ENCODE data around the gene OSBPL8.
"Not testable (repeated sequence)": the region's sequence is repeated elsewhere in the genome, so short reads cannot be mapped to it uniquely, and the experiment has no call there.

OSBPL8 gene

DNA sequence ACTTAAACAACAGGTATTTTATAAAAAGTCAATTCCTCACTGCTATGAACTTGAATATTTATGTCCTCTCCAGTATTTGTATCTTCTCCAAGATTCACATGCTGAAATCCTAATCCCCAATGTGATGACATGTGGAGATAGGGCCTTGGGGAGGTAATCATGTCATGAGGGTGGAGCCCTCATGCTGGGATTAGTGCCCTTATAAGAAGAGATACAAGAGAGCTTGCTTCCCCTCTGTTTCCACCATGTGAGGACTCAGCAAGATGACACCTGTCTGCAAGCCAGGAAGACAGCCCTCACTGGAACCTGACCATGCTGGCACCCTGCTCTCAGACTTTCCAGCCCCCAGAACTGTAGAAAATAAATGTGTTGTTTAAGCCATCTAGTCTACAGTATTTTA, 36.2 kb downstream of the OSBPL8 start:
- no peak for DNase-seq

DNA sequence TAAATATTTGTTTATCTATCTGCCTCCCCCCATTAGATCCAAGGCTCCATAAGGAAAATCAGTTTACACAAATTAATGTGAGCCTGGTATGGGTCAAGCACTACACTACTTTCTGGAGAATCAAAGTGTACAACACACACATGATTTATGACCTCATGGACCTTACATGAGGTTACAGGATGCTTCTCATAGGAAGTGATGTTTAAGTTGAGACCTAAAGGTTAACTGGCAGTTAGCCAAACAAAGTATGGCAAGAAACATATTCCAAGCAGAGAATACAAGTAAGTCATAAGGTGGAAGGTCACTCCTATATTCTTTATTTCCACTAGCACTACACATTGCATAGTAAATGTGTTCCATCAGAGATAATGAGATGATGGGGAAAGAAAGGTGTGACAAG, 39.2 kb downstream of the OSBPL8 start:
- DNase-seq: no peak

DNA sequence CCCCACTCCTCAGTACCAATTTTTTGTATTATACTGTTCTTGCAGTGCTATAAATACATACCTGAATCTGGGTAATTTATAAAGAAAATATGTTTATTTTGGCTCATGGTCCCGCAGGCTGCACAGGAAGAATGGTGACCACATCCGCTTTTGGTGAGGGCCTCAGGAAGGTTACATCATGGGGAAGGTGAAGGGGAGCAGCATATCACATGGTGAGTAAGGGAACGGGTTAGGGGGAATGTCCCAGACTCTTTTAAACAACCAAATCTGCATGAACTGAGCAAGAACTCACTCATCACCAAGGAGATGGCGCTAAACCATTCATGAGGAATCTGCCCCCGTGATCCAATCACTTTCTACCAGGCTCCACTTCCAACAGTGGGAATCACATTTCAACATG, 40.0 kb downstream of the OSBPL8 start:
- no peak for DNase-seq

DNA sequence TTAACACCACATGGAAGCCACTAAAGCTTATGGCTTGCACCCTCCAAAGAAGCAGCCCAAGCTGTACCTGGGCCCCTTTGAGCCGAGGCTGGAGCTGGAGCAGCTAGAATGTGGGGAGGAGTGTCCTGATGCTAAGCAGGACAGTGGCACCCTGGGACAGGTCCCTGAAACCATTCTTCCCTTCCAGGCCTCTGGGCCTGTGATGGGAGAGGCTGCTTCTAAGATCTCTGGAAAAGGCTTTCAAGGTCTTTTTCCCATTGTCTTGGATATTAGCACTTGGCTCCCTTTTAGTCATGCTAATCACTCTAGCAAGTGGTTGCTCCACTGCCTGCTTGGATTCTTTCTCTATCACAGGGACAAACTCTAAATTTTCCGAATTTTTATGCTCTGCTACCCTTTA, 40.9 kb downstream of the OSBPL8 start:
- no peak for DNase-seq

DNA sequence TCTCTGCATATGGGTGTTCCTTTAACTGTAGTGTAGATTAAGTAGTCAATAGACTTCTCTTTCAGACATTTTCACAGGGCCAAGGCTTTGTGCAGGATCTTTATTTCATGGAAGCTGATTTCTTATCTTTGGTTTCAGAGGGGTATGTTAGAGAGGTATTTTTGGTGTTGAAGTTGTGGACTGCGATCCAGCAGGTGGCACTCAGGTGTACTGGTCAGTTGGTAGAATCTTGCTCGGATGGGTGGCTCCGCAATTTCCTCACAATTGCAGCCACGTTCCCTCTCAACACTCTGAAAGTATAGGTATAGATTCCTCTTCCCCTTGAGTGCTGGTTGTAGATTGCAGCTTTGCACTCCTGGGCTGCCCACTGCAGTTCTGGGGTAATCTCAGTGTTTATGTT, 44.3 kb downstream of the OSBPL8 start:
- no peak for DNase-seq

DNA sequence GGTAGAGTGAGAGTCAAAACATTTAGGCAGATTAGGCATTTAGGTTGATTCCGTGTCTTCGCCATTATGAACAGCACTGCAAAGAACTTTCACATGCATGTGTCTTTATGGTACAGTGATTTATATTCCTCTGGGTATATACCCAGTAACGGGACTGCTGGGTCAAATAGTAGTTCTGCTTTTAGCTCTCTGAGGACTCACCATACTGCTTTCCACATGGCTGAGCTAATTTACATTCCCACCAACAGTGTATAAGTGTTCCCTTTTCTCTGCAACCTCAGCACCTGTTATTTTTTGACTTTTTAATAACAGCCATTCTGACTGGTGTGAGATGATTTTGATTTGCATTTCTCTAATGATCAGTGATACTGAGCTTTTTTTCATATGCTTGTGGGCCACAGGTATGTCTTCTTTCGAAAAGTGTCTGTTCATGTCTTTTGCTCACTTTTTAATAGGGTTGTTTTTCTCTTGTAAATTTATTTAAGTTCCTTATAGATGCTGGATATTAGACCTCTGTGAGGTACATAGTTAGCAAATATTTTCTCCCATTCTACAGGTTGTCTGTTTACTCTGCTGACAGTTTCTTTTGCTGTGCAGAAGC, 48.4 kb downstream of the OSBPL8 start:
- not testable (repeated sequence) for DNase-seq

DNA sequence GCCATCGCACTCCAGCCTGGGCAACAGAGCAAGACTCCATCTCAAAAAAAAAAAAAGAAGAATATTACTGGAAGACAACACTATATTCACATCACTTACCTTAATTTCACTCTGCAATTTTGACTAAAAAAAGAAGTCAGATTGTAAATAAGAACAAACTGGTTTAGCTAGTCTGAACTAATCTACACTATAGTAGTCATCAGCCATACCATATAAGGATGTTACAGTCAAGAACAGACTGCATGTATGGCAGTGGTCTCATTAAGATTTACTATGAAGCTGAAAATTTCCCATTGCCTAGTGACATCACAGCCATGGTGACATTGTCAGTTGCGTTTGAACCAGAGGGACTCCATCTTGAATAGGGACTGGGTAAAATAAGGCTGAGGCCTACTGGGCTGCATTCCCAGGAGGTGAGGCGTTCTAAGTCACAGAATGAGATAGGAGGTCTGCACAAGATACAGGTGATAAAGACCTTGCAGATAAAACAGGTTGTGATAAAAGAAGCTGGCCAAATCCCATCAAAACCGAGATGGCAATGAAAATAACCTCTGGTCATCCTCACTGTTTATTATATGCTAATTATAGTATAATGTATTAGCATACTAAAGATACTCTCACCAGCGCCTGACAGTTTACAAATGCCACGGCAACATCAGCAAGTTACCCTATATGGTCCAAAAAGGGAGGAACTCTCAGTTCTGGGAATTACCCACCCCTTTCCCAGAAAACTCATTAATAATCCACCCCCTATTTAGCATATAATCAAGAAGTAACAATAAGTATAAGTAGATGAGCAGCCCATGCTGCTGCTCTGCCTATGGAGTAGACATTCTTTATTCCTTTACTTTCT, 51.2 kb downstream of the OSBPL8 start:
- DNase-seq: no peak

DNA sequence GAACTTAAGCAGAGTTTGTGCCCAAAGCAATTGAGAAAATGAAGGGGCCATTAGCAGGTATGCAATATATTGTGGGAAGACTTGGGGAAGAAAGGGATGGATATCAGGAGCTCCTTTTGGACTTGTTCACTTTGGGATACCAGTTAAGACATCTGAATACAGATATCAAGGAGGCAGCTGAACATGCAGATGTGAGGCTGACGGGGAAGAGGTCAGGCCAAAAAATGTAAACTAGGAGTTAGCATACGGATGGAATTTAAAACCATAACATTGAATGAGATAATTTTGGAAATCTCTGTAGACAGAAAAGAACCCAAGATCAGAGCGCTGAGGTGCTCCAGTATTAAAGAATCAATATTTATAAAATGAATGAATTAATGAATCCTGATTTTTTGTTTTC, 53.4 kb downstream of the OSBPL8 start:
- no peak for DNase-seq

DNA sequence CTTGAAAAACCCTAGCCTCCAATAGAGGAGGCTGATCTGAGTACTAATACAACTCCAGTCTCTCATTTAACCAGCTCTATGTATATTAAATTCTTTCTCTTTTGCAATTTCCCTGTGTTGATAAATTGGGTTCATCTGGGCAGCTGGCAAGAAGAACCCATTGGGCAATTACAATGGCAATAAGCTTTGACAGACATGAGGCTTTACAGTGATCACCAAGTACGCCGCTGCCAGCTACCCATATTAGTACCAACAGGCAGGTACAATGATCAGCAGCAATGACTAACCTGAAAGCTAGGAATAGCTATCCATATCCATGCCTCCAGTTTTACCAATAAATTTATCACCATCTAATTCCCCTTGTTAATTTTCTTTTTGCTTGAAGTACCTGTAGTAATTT, 54.5 kb downstream of the OSBPL8 start:
- no peak for DNase-seq

DNA sequence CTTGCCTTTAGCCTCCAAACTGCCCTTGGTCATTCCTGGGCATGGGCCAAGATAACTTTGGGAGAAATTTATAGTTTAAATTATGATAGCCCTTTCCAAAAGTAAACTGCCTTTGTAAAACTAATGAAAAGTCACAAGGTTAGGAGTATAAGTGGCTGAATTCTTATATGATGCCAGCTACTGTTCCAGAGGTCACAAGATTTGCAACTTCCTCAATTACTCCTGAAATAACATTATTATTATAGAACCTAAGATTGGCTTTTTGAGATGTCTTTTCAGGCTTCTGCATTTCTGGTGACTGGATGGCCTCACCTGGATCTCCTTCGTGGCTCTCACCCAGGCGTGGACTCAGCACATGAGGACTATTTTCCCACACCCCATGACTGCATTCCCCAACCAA, 55.0 kb downstream of the OSBPL8 start:
- DNase-seq: no peak

DNA sequence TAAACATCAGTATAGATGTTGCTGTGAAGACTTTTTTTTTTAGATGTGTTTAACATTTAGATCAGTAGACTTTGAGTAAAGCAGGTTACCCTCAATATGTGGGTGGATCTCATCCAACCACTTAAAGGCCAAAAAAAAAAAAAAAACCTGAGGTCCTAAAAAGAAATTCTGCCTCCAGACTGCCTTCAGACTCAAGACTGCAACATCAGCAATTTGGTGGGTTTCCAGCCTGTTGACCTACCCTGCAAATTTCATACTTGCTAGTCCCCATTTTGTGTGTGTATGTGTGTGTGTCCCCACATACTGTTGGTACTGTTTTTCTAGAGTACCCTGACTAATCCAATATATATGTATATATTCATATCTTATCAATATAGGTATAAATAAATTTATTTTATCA, 55.6 kb downstream of the OSBPL8 start:
- DNase-seq: no peak

DNA sequence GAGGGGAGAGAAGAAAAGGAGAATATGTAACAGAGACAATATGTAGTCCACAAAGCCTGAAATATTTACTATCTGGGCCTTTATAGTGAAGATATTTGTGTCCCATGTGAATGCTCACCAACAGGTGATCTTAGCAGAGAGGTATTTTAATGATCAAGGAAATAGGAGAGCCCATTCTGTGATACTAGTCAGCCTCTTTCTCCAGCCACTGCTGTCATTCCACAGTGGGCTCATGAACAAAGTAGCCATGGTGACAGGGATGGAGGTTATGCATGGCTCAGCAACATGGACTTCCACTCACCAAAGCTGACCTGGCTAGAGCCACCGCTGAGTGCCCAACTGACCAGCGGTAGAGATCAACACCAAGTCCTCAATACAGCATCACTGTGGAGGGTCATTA, 58.2 kb downstream of the OSBPL8 start:
- no peak for DNase-seq

DNA sequence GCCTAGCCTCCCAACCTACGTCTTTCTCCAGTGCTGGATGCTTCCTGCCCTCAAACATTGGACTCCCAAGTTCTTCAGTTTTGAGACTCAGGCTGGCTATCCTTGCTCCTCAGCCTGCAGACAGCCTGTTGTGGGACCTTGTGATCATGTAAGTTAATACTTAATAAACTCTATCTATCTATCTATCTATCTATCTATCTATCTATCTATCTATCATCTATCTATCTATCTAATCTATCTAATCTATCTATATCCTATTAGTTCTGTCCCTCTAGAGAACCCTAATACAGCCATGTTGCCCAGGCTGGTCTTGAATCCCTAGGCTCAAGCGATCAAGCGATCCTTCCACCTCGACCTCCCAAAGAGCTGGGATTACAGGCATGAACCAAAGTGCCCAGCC, 60.4 kb downstream of the OSBPL8 start:
- not testable (repeated sequence) for DNase-seq

DNA sequence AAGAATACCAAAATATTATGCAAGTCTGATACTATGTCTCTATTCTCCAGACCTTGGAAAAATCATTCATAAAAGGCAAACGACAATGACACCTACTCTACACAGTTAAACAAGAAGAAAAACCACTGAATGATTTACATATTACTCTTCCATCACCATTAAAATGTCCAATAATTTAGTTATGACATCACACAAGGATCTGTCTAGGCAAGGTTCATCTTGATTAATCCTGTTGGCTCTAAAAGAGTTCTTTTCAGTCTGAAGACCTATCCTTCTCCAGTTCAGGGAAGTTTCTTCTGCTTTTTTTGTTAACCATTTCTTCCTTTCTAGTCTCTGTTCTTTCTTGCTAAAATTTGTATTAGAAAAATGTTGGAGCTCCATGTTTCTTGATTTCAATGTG, 64.0 kb downstream of the OSBPL8 start:
- no peak for DNase-seq

DNA sequence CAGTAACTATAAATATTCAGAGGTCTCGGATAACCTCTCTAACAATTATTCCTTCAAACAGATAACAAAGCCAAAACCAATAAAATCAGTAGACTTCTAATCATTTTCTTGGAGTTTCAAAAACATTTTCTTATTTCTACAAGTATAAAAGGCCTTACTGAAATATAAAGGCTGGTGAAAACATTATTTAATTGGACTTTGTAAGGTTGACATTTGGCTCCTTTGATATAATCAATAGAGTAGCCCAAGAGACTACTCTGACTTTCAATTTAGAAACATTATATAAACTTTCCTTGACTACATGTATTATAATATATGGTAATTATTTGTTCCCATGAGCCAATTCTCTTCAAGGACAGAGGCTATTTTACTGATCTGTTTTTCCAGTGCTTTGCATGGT, 68.3 kb downstream of the OSBPL8 start:
- no peak for DNase-seq

DNA sequence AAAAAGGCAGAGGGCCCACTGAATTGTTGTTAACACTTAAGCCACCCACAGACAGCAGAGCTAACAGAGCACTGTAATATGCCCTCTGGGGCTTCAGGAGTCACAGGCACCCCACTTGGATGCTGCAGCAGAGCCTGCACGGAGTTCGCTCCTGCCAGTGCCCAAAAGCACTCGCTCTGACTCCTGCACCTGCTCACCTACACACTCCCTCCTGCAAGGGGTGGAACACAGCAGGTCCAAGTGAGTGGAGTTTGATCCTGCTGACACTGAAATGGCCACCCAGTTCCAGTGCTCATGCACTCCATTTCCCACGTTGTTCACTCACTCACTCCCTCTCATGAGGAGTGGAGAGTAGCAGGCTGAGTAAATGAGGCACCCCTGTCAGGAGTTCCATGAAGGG, 68.8 kb downstream of the OSBPL8 start:
- DNase-seq: no peak

DNA sequence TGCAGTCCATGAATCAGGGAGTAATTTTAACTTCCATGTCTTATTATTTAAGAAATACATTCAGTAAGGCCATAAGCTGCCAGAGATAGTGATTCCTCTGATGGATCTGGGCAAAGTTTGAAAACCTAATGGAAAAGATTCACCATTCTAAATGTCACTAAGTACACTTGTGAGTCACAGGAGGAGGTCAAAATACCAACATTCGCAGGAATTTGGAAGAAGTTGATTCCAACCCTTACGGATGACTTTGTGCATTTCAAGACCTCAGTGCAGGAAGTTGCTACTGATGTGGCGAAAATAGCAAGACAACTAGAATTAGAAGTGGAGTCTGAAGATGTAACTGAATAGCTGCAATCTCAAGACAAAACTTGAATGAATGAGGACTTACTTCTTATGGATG, 69.8 kb downstream of the OSBPL8 start:
- DNase-seq: no peak

DNA sequence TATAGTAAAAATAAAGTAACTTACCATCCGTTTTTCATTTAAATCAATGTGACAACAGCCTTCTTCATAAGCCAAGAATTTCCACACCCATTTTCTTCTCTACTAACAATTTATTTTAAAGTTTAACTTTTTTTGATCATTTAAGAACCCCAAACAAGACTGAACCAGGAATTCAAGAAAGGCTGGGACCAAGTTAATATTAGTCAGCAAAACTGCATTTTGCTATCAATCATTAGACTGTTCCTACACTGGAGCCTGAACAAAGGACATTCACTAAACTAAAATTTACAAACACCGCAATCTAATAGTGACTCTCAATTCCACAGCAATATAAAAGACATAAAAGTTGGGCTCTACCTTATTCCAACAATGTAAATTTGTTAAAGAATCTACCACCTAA, 73.6 kb downstream of the OSBPL8 start:
- DNase-seq: no peak

DNA sequence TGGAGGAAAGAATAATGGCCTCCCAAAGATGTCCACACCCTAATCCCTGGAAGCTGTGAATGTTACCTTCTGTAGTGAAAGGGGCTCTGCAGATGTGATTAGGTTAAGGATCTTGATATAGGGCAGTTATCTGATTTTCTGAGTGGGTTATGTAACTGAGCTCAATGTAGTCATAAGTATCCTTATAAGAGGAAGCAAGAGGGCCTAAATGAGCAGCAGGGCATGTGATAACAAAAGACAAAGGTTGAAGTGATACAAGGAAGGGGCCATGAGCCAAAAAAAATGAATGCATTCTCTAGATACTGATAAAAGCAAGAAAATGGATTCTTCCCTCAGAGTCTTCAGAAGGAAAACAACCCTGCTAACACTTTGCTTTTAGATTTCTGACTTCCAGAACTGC, 78.8 kb downstream of the OSBPL8 start:
- no peak for DNase-seq

DNA sequence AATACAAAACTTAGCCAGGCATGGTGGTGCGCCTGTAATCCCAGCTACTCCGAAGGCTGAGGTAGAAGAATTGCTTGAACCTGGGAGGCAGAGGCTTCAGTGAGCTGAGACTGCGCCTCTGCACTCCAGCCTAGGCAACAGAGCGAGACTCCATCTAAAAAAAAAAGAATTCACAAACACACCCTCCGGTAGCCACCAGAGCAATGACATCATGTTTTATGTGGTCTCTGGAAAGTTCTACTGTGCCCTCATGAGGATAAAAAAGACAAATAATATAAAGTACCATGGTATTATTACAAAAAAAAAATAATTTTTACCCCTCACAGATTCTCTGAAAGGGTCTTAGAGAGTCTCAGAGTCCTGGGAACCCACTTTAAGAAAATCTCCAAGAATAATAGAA, 81.5 kb downstream of the OSBPL8 start:
- no peak for DNase-seq

DNA sequence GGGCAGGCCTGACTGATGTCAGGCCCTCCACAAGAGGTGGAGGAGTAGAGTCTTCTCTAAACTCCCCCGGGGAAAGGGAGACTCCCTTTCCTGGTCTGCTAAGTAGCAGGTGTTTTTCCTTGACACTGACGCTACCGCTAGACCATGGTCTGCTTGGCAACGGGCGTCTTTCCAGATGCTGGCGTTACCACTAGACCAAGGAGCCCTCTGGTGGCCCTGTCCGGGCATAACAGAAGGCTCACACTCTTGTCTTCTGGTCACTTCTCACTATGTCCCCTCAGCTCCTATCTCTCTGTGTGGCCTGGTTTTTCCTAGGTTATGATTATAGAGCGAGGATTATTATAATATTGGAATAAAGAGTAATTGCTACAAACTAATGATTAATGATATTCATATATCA, 86.7 kb downstream of the OSBPL8 start:
- not testable (repeated sequence) for DNase-seq

DNA sequence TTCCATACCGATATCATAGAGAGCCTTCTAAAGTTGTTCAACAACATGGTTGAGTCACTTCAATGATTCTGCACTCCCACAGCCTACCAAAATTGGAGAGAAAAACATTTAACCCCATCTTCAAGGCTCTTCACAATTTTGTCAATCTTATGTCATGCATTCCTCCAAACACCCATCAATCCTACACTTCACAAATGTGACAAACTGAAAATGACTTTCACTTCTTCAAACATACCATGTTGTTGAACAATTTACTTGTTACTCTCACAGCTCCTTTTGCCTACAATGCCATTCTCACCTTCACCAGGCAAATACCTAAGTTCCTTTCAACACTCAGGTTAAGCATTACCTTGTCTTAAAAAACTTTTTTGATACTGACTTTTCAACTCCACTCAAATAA, 88.0 kb downstream of the OSBPL8 start:
- DNase-seq: no peak

DNA sequence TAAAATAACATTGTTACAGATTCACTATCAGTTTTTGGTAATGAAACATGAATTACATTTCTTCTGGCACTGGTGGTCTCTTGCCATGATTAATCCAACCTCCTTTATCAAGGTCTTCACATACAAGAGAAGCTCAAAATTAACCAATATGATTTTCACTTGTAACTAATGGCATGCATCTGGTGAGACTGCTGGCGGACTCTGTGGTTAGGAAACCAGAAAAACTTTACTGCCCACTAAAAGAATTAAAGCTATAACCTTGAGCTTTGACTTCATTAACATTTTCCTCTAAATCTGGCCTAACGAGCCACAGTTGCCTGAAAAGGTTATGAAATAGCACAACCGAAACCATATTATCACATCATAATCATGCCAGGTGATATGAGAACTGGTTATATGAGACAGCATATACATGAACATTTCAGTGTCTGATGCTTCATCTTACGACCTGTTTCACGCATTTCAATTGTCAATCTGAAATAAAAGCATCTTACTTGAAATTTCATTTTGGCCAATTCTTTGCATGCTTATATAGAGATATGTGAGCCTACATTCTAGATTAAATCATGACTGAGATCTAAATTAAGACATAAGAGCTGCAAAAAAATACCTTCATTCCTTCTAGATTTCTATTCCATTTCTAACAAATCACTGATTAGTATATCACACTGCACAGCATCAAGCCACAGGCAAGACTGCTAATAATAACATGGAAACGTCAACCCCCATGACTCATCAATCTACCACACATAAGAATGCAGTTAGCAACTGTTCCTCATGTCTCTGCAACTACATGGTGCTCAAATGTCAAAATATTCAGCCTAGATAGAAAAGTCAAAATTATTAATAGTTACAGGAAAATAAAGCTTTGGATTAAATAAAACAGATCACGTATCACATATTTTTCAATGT, 89.3 kb downstream of the OSBPL8 start:
- no peak for DNase-seq

Data from effector CD4-positive, alpha-beta T cell (primary cell).